ENCODE data around the gene TRIM46. TPM values are rescaled to one million over a fixed set of nuclear protein-coding genes. Genes with fewer than 3 reads are reported as not detected.

Gene TRIM46
- total RNA-seq: 1 to 10 TPM; 6.4 to 7.3 TPM
- 0.99 TPM for polyA plus RNA-seq

GRCh38 chr1:155173478-155174323 lies at the start of gene TRIM46:
TSS of gene TRIM46 (plus strand) at chr1:155173849. CDS start at chr1:155173967, 118 bp downstream.
- Mint-ChIP-seq H3K9me3 (no peaks in the 10 kb centered on the region), H3K36me3 (peaks cover 0 to 49% (median 7%) of the 10 kb centered on the region in 3 donors), H3K27ac (peak within 1 kb of the TSS; percentile 79 to 100 (median 98)), H3K4me3 (peak within 1 kb of the TSS; percentile 86 to 100 (median 98)), H3K27me3 (peaks cover 0 to 2% of the 10 kb centered on the region in 2 donors), H3K4me1 (peaks cover 27 to 62% (median 37%) of the 10 kb centered on the region in 3 donors)
- Histone ChIP-seq H3K36me3 (ENCODE audit: insufficient read depth, low read length) (peaks cover 30% of the 10 kb centered on the region), H3K9me3 (ENCODE audit: low read length) (no peaks in the 10 kb centered on the region), H3K27ac (ENCODE audit: low read depth, low read length) (peak within 1 kb of the TSS; percentile 94), H3K27me3 (ENCODE audit: insufficient read depth, low read length, poor library complexity, severe bottlenecking) (no peaks in the 10 kb centered on the region), H3K4me1 (ENCODE audit: insufficient read depth, low read length) (peaks cover 41% of the 10 kb centered on the region), H3K4me3 (ENCODE audit: low read length) (peak within 1 kb of the TSS; percentile 97)
- CTCF ChIA-PET: interaction anchor here (0.6 to 10.7 kb wide), 41 partner anchors 9 to 339 kb away, joined by 3 to 177 read pairs (median 5); partner anchors contain the start of genes FDPS, PBXIP1, SCAMP3 and SLC50A1
- POLR2A ChIA-PET: interaction anchor here (0.7 to 2.4 kb wide), 9 partner anchors 20 to 218 kb away, joined by 3 to 16 read pairs (median 4); partner anchors contain the start of genes FLAD1 and PBXIP1
- peak; percentile 41 to 79 (median 52) for DNase-seq

GRCh38 chr1:155124503-155125463 lies 48.9 kb upstream of the TRIM46 start:
- no peak for DNase-seq
- peak overlapping the region in 2 of 8 donors; percentile 50 to 74 for H3K27ac Mint-ChIP-seq
- H3K9me3 Mint-ChIP-seq: no peaks in the 10 kb centered on the region
- CTCF ChIA-PET: interaction anchor here (1.2 kb wide), 1 partner anchor 43 kb away, joined by 4 read pairs; no protein-coding TSS in a partner anchor
- H3K4me1 ChIP-seq (ENCODE audit: insufficient read depth, low read length): peaks cover 32% of the 10 kb centered on the region
- H3K4me1 Mint-ChIP-seq: peaks cover 23 to 29% (median 23%) of the 10 kb centered on the region in 3 donors
- POLR2A ChIA-PET: no interaction called here
- no peak overlapping the region for H3K4me3 ChIP-seq (ENCODE audit: low read length)
- no peaks in the 10 kb centered on the region for H3K9me3 ChIP-seq (ENCODE audit: low read length)
- H3K27me3 Mint-ChIP-seq: peaks cover 14 to 26% of the 10 kb centered on the region in 2 donors
- H3K36me3 Mint-ChIP-seq: no peaks in the 10 kb centered on the region
- no peaks in the 10 kb centered on the region for H3K27me3 ChIP-seq (ENCODE audit: insufficient read depth, low read length, poor library complexity, severe bottlenecking)
- no peak overlapping the region for H3K27ac ChIP-seq (ENCODE audit: low read depth, low read length)
- no peak overlapping the region for H3K4me3 Mint-ChIP-seq
- no peaks in the 10 kb centered on the region for H3K36me3 ChIP-seq (ENCODE audit: insufficient read depth, low read length)

GRCh38 chr1:155125511-155125945 lies 48.1 kb upstream of the TRIM46 start:
- Histone ChIP-seq H3K27ac (ENCODE audit: low read depth, low read length) (no peak overlapping the region), H3K4me3 (ENCODE audit: low read length) (no peak overlapping the region), H3K36me3 (ENCODE audit: insufficient read depth, low read length) (no peaks in the 10 kb centered on the region), H3K27me3 (ENCODE audit: insufficient read depth, low read length, poor library complexity, severe bottlenecking) (no peaks in the 10 kb centered on the region), H3K4me1 (ENCODE audit: insufficient read depth, low read length) (peaks cover 34% of the 10 kb centered on the region), H3K9me3 (ENCODE audit: low read length) (no peaks in the 10 kb centered on the region)
- no peaks in the 10 kb centered on the region for H3K36me3 Mint-ChIP-seq
- POLR2A ChIA-PET: no interaction called here
- no peak overlapping the region for H3K27ac Mint-ChIP-seq
- peaks cover 14 to 28% of the 10 kb centered on the region in 2 donors for H3K27me3 Mint-ChIP-seq
- H3K4me3 Mint-ChIP-seq: peak overlapping the region in 5 of 7 donors; percentile 20 to 78 (median 34)
- peaks cover 23 to 30% (median 23%) of the 10 kb centered on the region in 3 donors for H3K4me1 Mint-ChIP-seq
- DNase-seq: no peak
- CTCF ChIA-PET: interaction anchor here (1.2 to 1.7 kb wide), 2 partner anchors 34 to 42 kb away, joined by 4 to 5 read pairs; no protein-coding TSS in a partner anchor
- no peaks in the 10 kb centered on the region for H3K9me3 Mint-ChIP-seq

GRCh38 chr1:155125946-155126555 lies 47.6 kb upstream of the TRIM46 start:
- ChIA-PET CTCF (interaction anchor here (1.2 to 1.7 kb wide), 2 partner anchors 35 to 42 kb away, joined by 4 to 5 read pairs; no protein-coding TSS in a partner anchor), POLR2A (interaction anchor here (0.5 kb wide), 1 partner anchor 19 kb away, joined by 3 read pairs; no protein-coding TSS in a partner anchor)
- H3K4me1 Mint-ChIP-seq: peaks cover 23 to 30% (median 23%) of the 10 kb centered on the region in 3 donors
- peaks cover 34% of the 10 kb centered on the region for H3K4me1 ChIP-seq (ENCODE audit: insufficient read depth, low read length)
- peak overlapping the region in 5 of 7 donors; percentile 20 to 89 (median 54) for H3K4me3 Mint-ChIP-seq
- no peaks in the 10 kb centered on the region for H3K9me3 ChIP-seq (ENCODE audit: low read length)
- H3K27me3 ChIP-seq (ENCODE audit: insufficient read depth, low read length, poor library complexity, severe bottlenecking): no peaks in the 10 kb centered on the region
- H3K36me3 ChIP-seq (ENCODE audit: insufficient read depth, low read length): no peaks in the 10 kb centered on the region
- H3K36me3 Mint-ChIP-seq: no peaks in the 10 kb centered on the region
- H3K4me3 ChIP-seq (ENCODE audit: low read length): no peak overlapping the region
- no peaks in the 10 kb centered on the region for H3K9me3 Mint-ChIP-seq
- H3K27me3 Mint-ChIP-seq: peaks cover 14 to 33% of the 10 kb centered on the region in 2 donors
- H3K27ac Mint-ChIP-seq: no peak overlapping the region
- no peak for DNase-seq
- H3K27ac ChIP-seq (ENCODE audit: low read depth, low read length): no peak overlapping the region

GRCh38 chr1:155126556-155127104 lies 47.0 kb upstream of the TRIM46 start:
- Mint-ChIP-seq H3K27me3 (peaks cover 16 to 34% of the 10 kb centered on the region in 2 donors), H3K36me3 (no peaks in the 10 kb centered on the region), H3K4me1 (peaks cover 23 to 30% (median 23%) of the 10 kb centered on the region in 3 donors), H3K9me3 (no peaks in the 10 kb centered on the region), H3K27ac (peak overlapping the region in 3 of 8 donors; percentile 4 to 66 (median 40)), H3K4me3 (peak overlapping the region; percentile 78 to 93 (median 89))
- Histone ChIP-seq H3K36me3 (ENCODE audit: insufficient read depth, low read length) (no peaks in the 10 kb centered on the region), H3K27me3 (ENCODE audit: insufficient read depth, low read length, poor library complexity, severe bottlenecking) (no peaks in the 10 kb centered on the region), H3K4me3 (ENCODE audit: low read length) (peak overlapping the region; percentile 64), H3K27ac (ENCODE audit: low read depth, low read length) (no peak overlapping the region), H3K4me1 (ENCODE audit: insufficient read depth, low read length) (peaks cover 34% of the 10 kb centered on the region), H3K9me3 (ENCODE audit: low read length) (no peaks in the 10 kb centered on the region)
- POLR2A ChIA-PET: interaction anchor here (0.5 kb wide), 1 partner anchor 18 kb away, joined by 3 read pairs; no protein-coding TSS in a partner anchor
- peak in 4 of 5 donors; percentile 34 to 64 (median 36) for DNase-seq
- CTCF ChIA-PET: interaction anchor here (1.7 kb wide), 1 partner anchor 36 kb away, joined by 5 read pairs; no protein-coding TSS in a partner anchor

GRCh38 chr1:155127105-155127966 lies 46.3 kb upstream of the TRIM46 start, which contains the start of gene EFNA1:
TSS of gene EFNA1 (plus strand) at chr1:155127876. CDS start at chr1:155127978, 102 bp downstream.
- DNase-seq: peak; percentile 22 to 63 (median 42)
- Mint-ChIP-seq H3K27ac (peak within 1 kb of the TSS in 6 of 8 donors; percentile 13 to 77 (median 68)), H3K27me3 (peaks cover 16 to 34% of the 10 kb centered on the region in 2 donors), H3K4me3 (peak within 1 kb of the TSS; percentile 78 to 93 (median 89)), H3K9me3 (no peaks in the 10 kb centered on the region), H3K4me1 (peaks cover 23 to 30% (median 23%) of the 10 kb centered on the region in 3 donors), H3K36me3 (no peaks in the 10 kb centered on the region)
- no peaks in the 10 kb centered on the region for H3K36me3 ChIP-seq (ENCODE audit: insufficient read depth, low read length)
- ChIA-PET POLR2A (no interaction called here), CTCF (interaction anchor here (1.5 to 3.0 kb wide), 3 partner anchors 16 to 36 kb away, joined by 3 to 12 read pairs (median 5); no protein-coding TSS in a partner anchor)
- no peaks in the 10 kb centered on the region for H3K9me3 ChIP-seq (ENCODE audit: low read length)
- H3K27me3 ChIP-seq (ENCODE audit: insufficient read depth, low read length, poor library complexity, severe bottlenecking): no peaks in the 10 kb centered on the region
- H3K27ac ChIP-seq (ENCODE audit: low read depth, low read length): peak within 1 kb of the TSS; percentile 55
- H3K4me1 ChIP-seq (ENCODE audit: insufficient read depth, low read length): peaks cover 34% of the 10 kb centered on the region
- peak within 1 kb of the TSS; percentile 64 for H3K4me3 ChIP-seq (ENCODE audit: low read length)
